Neural cell (in vitro differentiated cells): ENCODE data around the gene CDHR2. TPM values are rescaled to one million over a fixed set of nuclear protein-coding genes. Genes with fewer than 3 reads are reported as not detected.

ENCODE experiments used
- H2AFZ ChIP-seq: fragments of 200-600, 300-800 bp; sonication (generic), shearing (Covaris generic); 2 replicates; pipeline ENCODE4 v1.6.0; 2014; ENCODE audit warnings: low read depth, mild to moderate bottlenecking, antibody characterized with exemption, low read length, moderate library complexity
- H3F3A ChIP-seq: fragments of 200-600 bp; shearing (Covaris generic); 2 replicates; pipeline ENCODE4 v1.6.1; 2016; ENCODE audit warnings: mild to moderate bottlenecking, moderate library complexity, mixed read lengths, antibody characterized with exemption, low read length; ENCODE audit not compliant: insufficient read depth, poor library complexity, severe bottlenecking
- H3K27ac ChIP-seq: fragments of 200-600, 300-800 bp; sonication (generic), shearing (Covaris generic); 2 replicates; pipeline ENCODE4 v1.5.1; 2014; ENCODE audit warnings: mild to moderate bottlenecking, low read length, moderate library complexity
- H3K27me3 ChIP-seq: fragments of 300-800, 200-600 bp; sonication (generic), shearing (Covaris generic); 2 replicates; pipeline ENCODE4 v1.6.0; 2014; ENCODE audit warnings: mild to moderate bottlenecking, low read depth, low read length, moderate library complexity; ENCODE audit not compliant: insufficient read depth
- H3K36me3 ChIP-seq: fragments of 300-800, 200-600 bp; sonication (generic), shearing (Covaris generic); 2 replicates; pipeline ENCODE4 v1.5.1; 2014; ENCODE audit warnings: mild to moderate bottlenecking, antibody characterized with exemption, low read length, moderate library complexity; ENCODE audit not compliant: insufficient read depth
- H3K4me2 ChIP-seq: fragments of 300-800, 200-600 bp; sonication (generic), shearing (Covaris generic); 2 replicates; pipeline ENCODE4 v1.6.0; 2014; ENCODE audit warnings: mild to moderate bottlenecking, low read length
- H3K4me3 ChIP-seq: fragments of 300-800, 200-600 bp; sonication (generic), shearing (Covaris generic); 2 replicates; pipeline ENCODE4 v1.5.1; 2014; ENCODE audit warnings: mild to moderate bottlenecking, low read length, moderate library complexity
- H3K79me2 ChIP-seq: fragments of 200-600 bp; shearing (Covaris generic); replicated peaks from 2 replicates; pipeline ENCODE4 v1.6.0; 2014; ENCODE audit warnings: mild to moderate bottlenecking, low read length, moderate library complexity; ENCODE audit not compliant: insufficient read depth
- H3K9ac ChIP-seq: fragments of 300-800, 200-600 bp; sonication (generic), shearing (Covaris generic); 2 replicates; pipeline ENCODE4 v1.6.1; 2016; ENCODE audit warnings: mild to moderate bottlenecking, low read length, mixed read lengths
- H3K9me2 ChIP-seq: fragments of 200-600 bp; shearing (Covaris generic); 2 replicates; pipeline ENCODE4 v1.6.1; 2016; ENCODE audit warnings: mild to moderate bottlenecking, low read length, mixed read lengths; ENCODE audit not compliant: insufficient read depth
- H3K9me3 ChIP-seq: fragments of 200-600, 300-800 bp; sonication (generic), shearing (Covaris generic); 2 replicates; pipeline ENCODE4 v1.6.1; 2016; ENCODE audit warnings: mild to moderate bottlenecking, mixed run types, low read length, moderate library complexity, mixed read lengths
- H4K20me1 ChIP-seq: fragments of 200-600 bp; shearing (Covaris generic); 2 replicates; pipeline ENCODE4 v1.6.1; 2016; ENCODE audit warnings: mild to moderate bottlenecking, mixed run types; ENCODE audit not compliant: insufficient read depth
- CTCF ChIP-seq: fragments of 450-650 bp; IDR thresholded peaks from 2 replicates; pipeline ENCODE4 v1.5.1; 2014; ENCODE audit warnings: antibody characterized with exemption, mild to moderate bottlenecking, moderate library complexity; ENCODE audit not compliant: poor library complexity, severe bottlenecking
- EP300 ChIP-seq: fragments of 450-650 bp; conservative IDR thresholded peaks from 2 replicates; pipeline ENCODE4 v1.6.1; 2014; ENCODE audit warnings: antibody characterized with exemption, mild to moderate bottlenecking, moderate library complexity; ENCODE audit not compliant: poor library complexity, severe bottlenecking
- EZH2 ChIP-seq: fragments of 200-600, 300-800 bp; shearing (Covaris generic), sonication (generic); IDR thresholded peaks from 2 replicates; pipeline ENCODE4 v1.6.1; 2014; ENCODE audit warnings: antibody characterized with exemption, low read length, borderline replicate concordance, mild to moderate bottlenecking; ENCODE audit not compliant: insufficient read depth, poor library complexity, severe bottlenecking
- MXI1 ChIP-seq: fragments of 450-650 bp; conservative IDR thresholded peaks from 2 replicates; pipeline ENCODE4 v1.6.1; 2014; ENCODE audit warnings: antibody characterized with exemption, mild to moderate bottlenecking; ENCODE audit not compliant: poor library complexity, severe bottlenecking
- POLR2AphosphoS5 ChIP-seq: IDR thresholded peaks from 2 replicates; pipeline ENCODE4 v1.6.1; 2012
- RAD21 ChIP-seq: fragments of 450-650 bp; conservative IDR thresholded peaks from 2 replicates; pipeline ENCODE4 v1.6.1; 2014; ENCODE audit warnings: antibody characterized with exemption, mild to moderate bottlenecking, moderate library complexity
- REST ChIP-seq: IDR thresholded peaks from 2 replicates; pipeline ENCODE4 v1.6.1; 2012; ENCODE audit warnings: borderline replicate concordance
- SMC3 ChIP-seq: fragments of 450-650 bp; conservative IDR thresholded peaks from 2 replicates; pipeline ENCODE4 v1.6.1; 2014; ENCODE audit warnings: antibody characterized with exemption, mild to moderate bottlenecking, moderate library complexity; ENCODE audit not compliant: poor library complexity
- TAF1 ChIP-seq: IDR thresholded peaks from 2 replicates; pipeline ENCODE4 v1.6.1; 2012; ENCODE audit warnings: low read depth
- polyA plus RNA-seq: library from polyadenylated mRNA; depleted of rRNA; stranded (reverse); fragments of >200 nt; gene quantifications from 2 replicates; pipeline ENCODE4 v1.2.3, GENCODE V29; 2014

The CDHR2 gene
- polyA plus RNA-seq, 1 donor from 2014 or later: 1.0 TPM

- no peaks in the 10 kb centered on the region for H3K36me3 ChIP-seq
- H3K9me3 ChIP-seq: no peaks in the 10 kb centered on the region
- H3K27ac ChIP-seq: peak overlapping the region; percentile 25
Observed at GRCh38 chr5:176601901-176602482, 52.9 kb downstream of the CDHR2 start.

GRCh38 chr5:176603091-176603490 lies 53.9 kb downstream of the CDHR2 start:
- no peak overlapping the region for H2AFZ ChIP-seq
- H3F3A ChIP-seq: no peaks in the 10 kb centered on the region
- no peak overlapping the region for H3K4me2 ChIP-seq
- no peak overlapping the region for H3K27ac ChIP-seq
- no peak overlapping the region for H3K9ac ChIP-seq
- H3K4me3 ChIP-seq: no peak overlapping the region
- H3K36me3 ChIP-seq: no peaks in the 10 kb centered on the region
- H3K79me2 ChIP-seq: peaks cover 33% of the 10 kb centered on the region
- H4K20me1 ChIP-seq: peaks cover 6% of the 10 kb centered on the region
- no peaks in the 10 kb centered on the region for H3K9me2 ChIP-seq
- no peaks in the 10 kb centered on the region for H3K9me3 ChIP-seq
- H3K27me3 ChIP-seq: no peaks in the 10 kb centered on the region
- no peak for TF ChIP-seq EP300
- no peak for TF ChIP-seq SMC3
- no peak for TF ChIP-seq REST
- no peak for TF ChIP-seq CTCF
- no peak for TF ChIP-seq RAD21
- no peak for TF ChIP-seq TAF1

More at GRCh38 chr5:176601901-176602482, 52.9 kb downstream of the CDHR2 start:
- Histone ChIP-seq H3K9me2 (no peaks in the 10 kb centered on the region), H2AFZ (no peak overlapping the region), H3F3A (no peaks in the 10 kb centered on the region), H3K4me3 (peak overlapping the region; percentile 24), H3K27me3 (no peaks in the 10 kb centered on the region), H3K9ac (no peak overlapping the region), H3K4me2 (no peak overlapping the region), H4K20me1 (peaks cover 6% of the 10 kb centered on the region), H3K79me2 (peaks cover 26% of the 10 kb centered on the region)
- TF ChIP-seq RAD21: no peak
- TF ChIP-seq EZH2: no peak
- TF ChIP-seq REST: no peak
- no peak for TF ChIP-seq EP300
- TF ChIP-seq SMC3: no peak
- TF ChIP-seq POLR2AphosphoS5: no peak
- TF ChIP-seq TAF1: no peak
- TF ChIP-seq MXI1: no peak
- TF ChIP-seq CTCF: no peak
